Measurements from ENCODE around the gene CAPN1. TPM values are rescaled to one million over a fixed set of nuclear protein-coding genes. Genes with fewer than 3 reads are reported as not detected.

CAPN1 gene
- total and polyA plus RNA-seq, 2 of the 4 experiments (the other 2 are of a cell fraction) = 110 to 182 TPM

GRCh38 chr11:65156256-65156655 lies 25.5 kb upstream of the CAPN1 start:
- no peak for TF ChIP-seq POLR2A (IDR thresholded peaks at IDR 0.05; ENCODE audit: low read depth, low read length)
- TF ChIP-seq RFX5 (IDR thresholded peaks at IDR 0.05; ENCODE audit: low read depth, low read length) = no peak
- no peak for TF ChIP-seq MAFK (IDR thresholded peaks at IDR 0.05; ENCODE audit: low read depth, low read length)
- TF ChIP-seq USF2 (IDR thresholded peaks at IDR 0.05; ENCODE audit: low read depth, low read length) = no peak
- TF ChIP-seq BHLHE40 (IDR thresholded peaks at IDR 0.05; ENCODE audit: low read depth, low read length) = no peak
- TF ChIP-seq SMC3 (IDR thresholded peaks at IDR 0.05; ENCODE audit: low read depth, low read length) = no peak
- no peak for TF ChIP-seq MAZ (IDR thresholded peaks at IDR 0.05; ENCODE audit: borderline replicate concordance, low read depth, low read length)
- no peak for TF ChIP-seq RAD21 (IDR thresholded peaks at IDR 0.05; ENCODE audit: low read length)
- no peak for TF ChIP-seq CEBPB (IDR thresholded peaks at IDR 0.05; ENCODE audit: low read depth, low read length)
- TF ChIP-seq CHD1 (IDR thresholded peaks at IDR 0.05; ENCODE audit: low read depth, low read length) = no peak
- TF ChIP-seq NFE2L2 (IDR thresholded peaks at IDR 0.05; ENCODE audit: low read depth, low read length) = no peak
- TF ChIP-seq CTCF (conservative IDR thresholded peaks at IDR 0.05; ENCODE audit: low read depth, low read length) = no peak
- TF ChIP-seq RCOR1 (IDR thresholded peaks at IDR 0.05; ENCODE audit: insufficient replicate concordance, low read length) = no peak
- no peak for TF ChIP-seq MXI1 (IDR thresholded peaks at IDR 0.05; ENCODE audit: borderline replicate concordance, low read depth, low read length)
- H3K9me1 ChIP-seq (ENCODE audit: insufficient read depth, low read length) = no peaks in the 10 kb centered on the region
- no peaks in the 10 kb centered on the region for H3K36me3 ChIP-seq (ENCODE audit: control insufficient read depth, insufficient read depth, low read length)
- ATAC-seq (ENCODE audit: low read depth) = no peak
- no peak overlapping the region for H2BK5ac ChIP-seq (ENCODE audit: low read depth, low read length, poor library complexity, severe bottlenecking)
- CTCF ChIA-PET = no interaction called here
- no CpG with 5 or more reads among the region's 3 CpGs for WGBS, 2 experiments (ENCODE audit: extremely low coverage in 2 of 2, insufficient read length in 1 of 2)
- no peak overlapping the region for H2BK120ac ChIP-seq (ENCODE audit: low read depth, low read length)
- H4K91ac ChIP-seq (ENCODE audit: insufficient read depth, low read depth, low read length) = no peak overlapping the region
- H3K9me3 ChIP-seq (ENCODE audit: control insufficient read depth, insufficient read depth, low read length) = no peaks in the 10 kb centered on the region
- no peaks in the 10 kb centered on the region for H3K4me1 ChIP-seq (ENCODE audit: control insufficient read depth, insufficient read depth, low read length)
- H3K79me1 ChIP-seq (ENCODE audit: low read depth in 1 of 2, low read length in 2 of 2) = no peaks in the 10 kb centered on the region
- H2BK20ac ChIP-seq (ENCODE audit: low read depth, low read length) = no peak overlapping the region
- POLR2A ChIA-PET (ENCODE audit: unreplicated experiment) = no interaction called here
- H3K9ac ChIP-seq (ENCODE audit: low read depth, low read length) = no peak overlapping the region
- no peak for DNase-seq
- no peak overlapping the region for H3K4me3 ChIP-seq (ENCODE audit: insufficient read depth, low read depth, low read length)
- in situ Hi-C loops (cut with MboI; ENCODE audit: low sequenced_read_pairs) (no loop called here), dilution Hi-C loops (cut with HindIII; ENCODE audit: low sequenced_read_pairs, unreplicated experiment) (no loop called here), intact Hi-C loops (cut with micrococcal nuclease) (no loop called here)
- no peak overlapping the region for H3K14ac ChIP-seq (replicated peaks; ENCODE audit: low read depth, low read length)
- 0 out of 2 replicates have a peak, but pooled peaks cover 2% of the 10 kb centered on the region for H3K27me3 ChIP-seq (ENCODE audit: control insufficient read depth, insufficient read depth, low read length)
- no peaks in the 10 kb centered on the region for H4K20me1 ChIP-seq (ENCODE audit: insufficient read depth, low read length)
- no peak overlapping the region for H3K4ac ChIP-seq (ENCODE audit: low read depth, low read length)
- no peak overlapping the region for H2AK5ac ChIP-seq (ENCODE audit: low read depth, low read length)
- no peak overlapping the region for H3K4me2 ChIP-seq (ENCODE audit: low read depth, low read length)
- H2BK15ac ChIP-seq (ENCODE audit: low read depth, low read length) = no peak overlapping the region
- H3K56ac ChIP-seq (ENCODE audit: extremely low read depth, insufficient read depth, low read length) = no peak overlapping the region
- no peak overlapping the region for H3K23ac ChIP-seq (ENCODE audit: low read depth, low read length)
- no peak overlapping the region for H3K27ac ChIP-seq (ENCODE audit: insufficient read depth, low read length)
- H2AFZ ChIP-seq (replicated peaks; ENCODE audit: low read length, poor library complexity) = no peak overlapping the region
- no peak overlapping the region for H3K18ac ChIP-seq (ENCODE audit: low read depth, low read length)
- BruUV-seq (replicated peaks) = no TSS peak
- H4K8ac ChIP-seq (ENCODE audit: low read depth in 2 of 2, low read length in 2 of 2) = no peak overlapping the region
- H2AK9ac ChIP-seq (replicated peaks; ENCODE audit: low read depth, low read length, poor library complexity) = no peak overlapping the region
- no peak overlapping the region for H4K5ac ChIP-seq (ENCODE audit: low read depth, low read length)
